ENCODE results near the gene AQP2. TPM values are rescaled to one million over a fixed set of nuclear protein-coding genes. Genes with fewer than 3 reads are reported as not detected.

AQP2 gene
- total and polyA plus RNA-seq, 2 of the 4 experiments (the other 2 are of a cell fraction): not detected

GRCh38 chr12:49990273-49990672 lies 39.7 kb downstream of the AQP2 start:
- Histone ChIP-seq H3K23ac (ENCODE audit: low read depth, low read length) (no peak overlapping the region), H2AK9ac (replicated peaks; ENCODE audit: low read depth, low read length, poor library complexity) (no peak overlapping the region), H3K27me3 (ENCODE audit: control insufficient read depth, insufficient read depth, low read length) (no peaks in the 10 kb centered on the region), H3K9me3 (ENCODE audit: control insufficient read depth, insufficient read depth, low read length) (no peaks in the 10 kb centered on the region), H3K4me3 (ENCODE audit: insufficient read depth, low read depth, low read length) (no peak overlapping the region), H3K4me1 (ENCODE audit: control insufficient read depth, insufficient read depth, low read length) (peaks cover 4% of the 10 kb centered on the region; the same call in 1 of the 2 replicates), H2BK5ac (ENCODE audit: low read depth, low read length, poor library complexity, severe bottlenecking) (no peak overlapping the region), H4K20me1 (ENCODE audit: insufficient read depth, low read length) (no peaks in the 10 kb centered on the region; the same call in 1 of the 2 replicates), H3K36me3 (ENCODE audit: control insufficient read depth, insufficient read depth, low read length) (peaks cover 3% of the 10 kb centered on the region), H2AFZ (replicated peaks; ENCODE audit: low read length, poor library complexity) (no peak overlapping the region), H3K14ac (replicated peaks; ENCODE audit: low read depth, low read length) (no peak overlapping the region), H2BK15ac (ENCODE audit: low read depth, low read length) (no peak overlapping the region), H4K8ac (ENCODE audit: low read depth in 2 of 2, low read length in 2 of 2) (no peak overlapping the region), H2BK120ac (ENCODE audit: low read depth, low read length) (no peak overlapping the region), H3K4ac (ENCODE audit: low read depth, low read length) (no peak overlapping the region), H3K4me2 (ENCODE audit: low read depth, low read length) (no peak overlapping the region), H3K9me1 (ENCODE audit: insufficient read depth, low read length) (peaks cover 6% of the 10 kb centered on the region; the same call in 1 of the 2 replicates), H3K27ac (ENCODE audit: insufficient read depth, low read length) (no peak overlapping the region), H3K56ac (ENCODE audit: extremely low read depth, insufficient read depth, low read length) (no peak overlapping the region), H3K79me1 (ENCODE audit: low read depth in 1 of 2, low read length in 2 of 2) (peaks cover 3 to 28% of the 10 kb centered on the region in 2 experiments; a peak in 3 of 4 replicates), H4K91ac (ENCODE audit: insufficient read depth, low read depth, low read length) (no peak overlapping the region), H2BK20ac (ENCODE audit: low read depth, low read length) (no peak overlapping the region), H4K5ac (ENCODE audit: low read depth, low read length) (no peak overlapping the region), H3K9ac (ENCODE audit: low read depth, low read length) (no peak overlapping the region), H2AK5ac (ENCODE audit: low read depth, low read length) (no peak overlapping the region), H3K18ac (ENCODE audit: low read depth, low read length) (no peak overlapping the region)
- DNase-seq (peak; percentile 64), ATAC-seq (ENCODE audit: low read depth) (peak; percentile 65)
- ChIA-PET CTCF (interaction anchor here (0.6 to 1.0 kb wide), 2 partner anchors 23 to 24 kb away, joined by 3 to 4 read pairs; no protein-coding TSS in a partner anchor), POLR2A (ENCODE audit: unreplicated experiment) (no interaction called here)
- no CpG with 5 or more reads among the region's 4 CpGs for WGBS, 2 experiments (ENCODE audit: extremely low coverage in 2 of 2, insufficient read length in 1 of 2)
- in situ Hi-C loops (cut with MboI; ENCODE audit: low sequenced_read_pairs): no loop called here
- intact Hi-C loops (cut with micrococcal nuclease): no loop called here
- no TSS peak for BruUV-seq (replicated peaks)
- dilution Hi-C loops (cut with HindIII; ENCODE audit: low sequenced_read_pairs, unreplicated experiment): no loop called here
- TF ChIP-seq CEBPB (IDR thresholded peaks at IDR 0.05; ENCODE audit: low read depth, low read length) (peak; percentile 91), FOS (IDR thresholded peaks at IDR 0.05; ENCODE audit: low read depth, low read length) (peak; percentile 15; the same call in 1 of the 2 replicates), ELK1 (IDR thresholded peaks at IDR 0.05; ENCODE audit: borderline replicate concordance, low read depth, low read length) (no peak), MAFK (IDR thresholded peaks at IDR 0.05; ENCODE audit: low read depth, low read length) (no peak), CHD1 (IDR thresholded peaks at IDR 0.05; ENCODE audit: low read depth, low read length) (no peak)

All from IMR-90 (cell line).